EL (cell line): ENCODE results near the gene ETNPPL.

Experiments used
- DNase-seq: peaks from one replicate; pipeline ENCODE4 v3.0.0-alpha.2; 2016

Gene ETNPPL

DNA sequence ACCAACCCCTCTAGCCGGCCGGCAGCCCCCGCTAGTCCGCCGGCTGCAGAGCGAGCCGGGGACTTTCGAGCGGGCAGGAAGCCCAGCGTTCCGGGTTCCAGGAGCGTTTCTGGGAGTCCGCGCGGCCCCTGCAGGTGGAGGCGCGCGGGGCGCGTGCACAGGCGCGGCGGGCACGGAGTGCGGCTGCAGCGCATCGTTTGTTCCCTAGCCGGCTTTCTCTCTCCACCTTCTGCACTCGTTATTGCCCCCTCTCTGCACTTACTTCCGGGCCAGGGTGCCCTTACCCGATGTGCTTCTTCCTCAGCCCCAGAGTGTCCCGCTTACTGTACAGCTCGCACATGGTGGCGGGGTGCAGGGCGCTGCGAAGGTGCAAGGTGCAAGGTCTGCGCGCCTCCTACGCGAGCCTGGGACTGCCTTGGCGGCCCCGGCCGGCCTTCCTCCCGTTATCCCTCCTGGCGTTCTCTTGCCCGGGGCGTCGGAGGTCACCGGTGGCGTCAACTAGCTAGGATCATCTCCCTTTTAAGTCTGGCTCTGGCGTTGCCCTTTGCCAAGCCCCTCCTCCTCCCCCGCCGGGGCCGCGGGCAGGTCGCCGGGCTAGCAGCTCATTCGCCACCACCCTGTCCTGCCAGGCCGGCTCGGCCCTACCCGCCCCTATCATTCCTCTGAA, at the start of gene ETNPPL:
TSS of gene ETNPPL (minus strand) at position 495 of the 667 bp plus-strand sequence. CDS start at position 340, 155 bp downstream.
- DNase-seq, result peak; percentile 25

DNA sequence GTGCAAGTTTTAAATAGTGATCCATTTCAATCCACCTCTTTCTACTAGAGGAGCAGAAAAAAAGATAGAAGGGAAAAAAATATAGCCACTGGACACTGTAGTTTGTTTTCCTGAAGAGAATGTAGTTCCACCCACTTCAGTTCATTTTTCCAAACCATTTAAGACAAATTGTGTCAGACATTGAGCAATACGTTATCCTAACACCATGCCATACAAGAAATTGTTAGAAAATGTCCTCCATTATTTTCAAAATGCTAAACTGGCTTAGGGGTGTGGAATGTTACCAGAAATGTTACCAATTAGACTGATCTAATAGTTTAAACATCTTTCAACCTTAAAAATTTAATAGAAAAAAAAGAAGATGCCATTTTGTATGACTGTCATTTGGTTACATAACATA, 48.6 kb upstream of the ETNPPL start:
- DNase-seq, result no peak

DNA sequence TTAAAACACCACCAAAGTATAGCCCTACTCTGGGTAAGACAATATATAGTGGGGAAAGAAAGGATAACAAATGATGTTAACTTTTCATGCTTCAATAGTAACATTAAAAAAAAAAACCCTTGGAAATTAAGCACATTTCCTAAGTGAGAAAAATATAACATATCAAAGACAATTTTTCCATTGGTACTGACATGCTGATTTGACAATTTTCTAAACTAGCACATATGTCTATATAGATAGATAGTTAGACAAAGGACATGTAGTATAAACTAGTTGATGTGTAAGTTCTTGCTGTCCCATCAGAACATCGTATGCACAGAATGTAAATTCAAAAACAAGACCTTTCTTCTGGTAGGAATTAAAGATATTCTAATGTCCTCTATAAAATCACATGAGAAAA, 47.2 kb upstream of the ETNPPL start:
- DNase-seq, result no peak

DNA sequence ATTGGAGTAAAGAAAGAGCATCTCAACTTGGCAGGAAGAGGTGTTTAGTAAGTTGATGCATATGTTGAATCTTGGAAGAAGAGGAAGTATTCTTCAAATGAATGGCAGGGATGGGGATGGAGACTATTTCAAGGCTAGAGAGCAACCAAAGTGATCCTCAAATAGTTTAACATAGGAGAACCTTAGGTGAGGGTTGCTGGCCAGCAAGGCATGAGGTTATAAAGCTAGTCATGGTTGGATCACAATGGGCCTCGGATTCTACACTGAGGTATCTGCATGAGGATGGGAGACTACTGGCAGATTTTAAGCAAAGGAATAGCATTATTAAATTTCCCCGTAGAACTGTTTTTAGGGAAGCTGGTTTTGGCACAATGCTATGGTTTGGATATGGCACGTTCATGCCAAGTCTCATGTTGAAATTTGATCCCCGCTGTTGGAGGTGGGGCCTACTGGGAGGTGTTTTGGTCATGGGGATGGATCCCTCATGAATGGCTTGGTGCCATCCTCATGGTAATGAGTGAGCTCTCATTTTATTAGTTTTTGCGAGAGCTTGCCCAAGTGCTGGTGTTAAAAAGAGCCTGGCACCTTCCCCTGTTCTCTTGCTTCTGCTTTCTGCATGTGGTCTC, 41.9 kb upstream of the ETNPPL start:
- no peak for DNase-seq

DNA sequence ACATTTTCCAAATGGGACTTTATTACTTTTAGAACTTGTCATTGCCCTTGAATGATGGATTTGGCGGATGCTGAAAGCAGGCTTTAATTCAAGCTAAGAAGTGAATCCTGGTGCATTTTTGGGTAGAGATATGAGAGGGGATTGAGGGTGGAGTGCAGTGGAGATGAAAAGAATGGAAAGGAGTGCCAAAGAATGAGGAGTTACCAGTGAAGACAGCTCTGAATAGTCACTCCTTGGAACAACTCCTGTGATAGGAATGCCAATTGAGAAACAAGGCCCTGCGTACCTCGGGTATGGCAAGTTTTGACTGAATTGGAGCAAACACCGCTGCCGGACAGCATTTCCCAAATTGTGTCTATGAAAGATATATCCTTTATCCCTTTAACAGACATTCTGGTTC, 36.5 kb upstream of the ETNPPL start:
- DNase-seq, result no peak

DNA sequence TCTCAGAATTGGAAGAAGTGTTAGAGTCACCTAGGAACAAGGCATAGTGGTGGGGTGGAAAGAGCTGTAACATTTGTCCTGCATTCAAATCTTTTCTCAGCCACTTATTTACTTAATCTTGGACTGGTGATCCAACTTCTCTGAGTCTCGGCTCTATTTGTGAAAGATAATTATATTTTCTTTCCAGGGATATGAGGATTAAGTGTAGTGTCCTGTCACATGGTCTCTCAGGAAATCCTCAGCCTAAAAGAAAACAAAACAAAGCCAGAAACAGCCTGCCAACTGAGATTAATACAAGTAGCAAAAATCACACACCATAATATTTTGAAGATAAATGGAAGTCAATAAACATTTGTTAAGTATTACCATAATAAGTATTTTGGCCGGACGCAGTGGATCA, 33.3 kb upstream of the ETNPPL start:
- DNase-seq, result no peak

DNA sequence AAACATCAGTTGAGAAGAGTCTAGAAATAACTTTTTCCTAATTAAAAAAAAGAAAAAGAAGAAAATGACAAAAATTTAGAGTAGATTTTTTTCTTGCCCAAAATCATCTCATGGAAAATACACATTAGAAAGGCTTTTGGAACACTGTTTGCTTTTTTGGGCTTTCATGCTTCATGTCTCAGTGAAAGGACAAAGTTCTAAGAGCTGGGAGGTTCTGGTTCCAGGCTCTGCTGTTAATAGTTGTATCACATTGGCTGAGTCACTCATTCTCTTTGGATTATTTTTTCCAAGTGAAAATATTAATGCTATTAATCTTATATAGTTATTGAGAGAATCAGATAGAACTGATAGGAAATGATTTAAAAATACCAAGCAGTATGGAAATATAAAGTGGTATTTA, 32.9 kb upstream of the ETNPPL start:
- no peak for DNase-seq

DNA sequence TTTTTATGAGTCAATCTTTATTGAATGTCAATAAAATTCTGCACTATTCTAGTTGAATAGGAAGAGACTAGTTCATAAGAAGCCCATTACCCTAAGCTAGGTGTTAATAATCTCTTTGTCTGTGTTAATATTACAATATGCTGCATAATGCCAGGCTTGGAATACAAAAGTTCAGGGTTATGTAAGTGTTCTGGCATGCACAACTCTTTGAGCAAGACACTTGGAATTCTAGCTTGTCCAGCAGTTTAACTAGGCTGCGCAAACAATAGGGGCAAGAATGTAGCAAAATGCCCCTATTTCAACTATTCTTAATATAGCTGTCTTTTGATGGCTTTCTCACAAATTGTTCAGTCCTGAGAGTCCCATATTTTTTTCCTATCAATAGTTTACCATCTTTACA, 31.3 kb upstream of the ETNPPL start:
- peak; percentile 14 for DNase-seq

DNA sequence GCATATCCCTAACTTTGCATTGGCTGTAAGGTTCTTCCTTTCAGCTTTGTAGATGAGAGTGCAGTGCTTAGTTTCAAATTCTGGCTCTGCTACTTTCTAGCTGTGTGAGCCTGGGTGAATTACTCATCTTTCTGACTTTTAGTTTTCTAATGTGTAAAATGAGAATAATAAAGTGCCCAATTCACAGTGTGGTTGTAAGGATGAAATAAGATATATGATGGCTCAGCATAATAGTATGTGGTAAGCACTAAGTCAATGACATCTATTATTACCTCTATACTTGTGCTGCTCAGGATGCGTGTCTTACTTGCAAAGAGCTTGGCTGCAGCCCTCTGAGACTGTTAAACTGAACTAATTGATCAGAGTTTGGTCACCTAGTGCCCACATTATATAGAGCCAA, 30.6 kb upstream of the ETNPPL start:
- no peak for DNase-seq

DNA sequence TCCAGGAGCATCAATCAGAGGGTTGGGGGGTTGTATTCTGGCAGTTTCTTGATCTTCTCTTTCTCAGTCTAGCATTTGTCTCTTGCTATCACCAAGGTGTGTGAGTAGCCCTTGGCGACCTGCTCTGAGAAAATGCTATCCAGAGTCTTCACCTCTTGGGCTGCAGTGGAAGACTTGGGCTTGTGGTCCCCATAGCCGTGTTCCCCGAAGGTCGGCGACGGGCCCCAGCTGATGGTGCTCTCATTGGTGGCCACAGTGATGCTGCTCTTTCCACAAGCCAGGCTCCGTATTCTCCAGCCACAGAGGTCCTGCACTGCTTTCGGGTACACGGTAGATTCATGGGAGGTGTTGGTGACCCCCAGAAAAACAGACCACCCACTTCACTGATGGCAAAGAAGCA, 25.9 kb upstream of the ETNPPL start:
- DNase-seq, result no peak

DNA sequence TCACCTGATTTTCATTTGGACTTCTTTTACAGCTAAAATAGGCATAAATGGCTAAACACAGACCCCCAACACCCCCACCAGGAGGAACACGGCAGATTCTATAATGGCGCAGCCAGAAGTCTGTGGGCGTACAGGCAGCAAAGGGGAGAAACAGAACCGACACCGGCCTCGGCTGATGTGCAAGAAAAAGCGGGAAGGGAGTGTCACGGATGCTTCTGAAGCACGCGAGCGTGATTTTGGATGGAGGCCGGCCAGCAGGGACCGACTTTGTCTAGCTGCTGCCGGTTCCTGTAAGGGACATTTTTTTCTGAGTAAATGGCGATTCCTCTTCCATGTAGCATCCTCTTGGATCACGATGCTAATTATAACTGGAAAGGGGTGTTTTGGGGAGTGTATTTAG, 24.9 kb upstream of the ETNPPL start:
- DNase-seq, result no peak

DNA sequence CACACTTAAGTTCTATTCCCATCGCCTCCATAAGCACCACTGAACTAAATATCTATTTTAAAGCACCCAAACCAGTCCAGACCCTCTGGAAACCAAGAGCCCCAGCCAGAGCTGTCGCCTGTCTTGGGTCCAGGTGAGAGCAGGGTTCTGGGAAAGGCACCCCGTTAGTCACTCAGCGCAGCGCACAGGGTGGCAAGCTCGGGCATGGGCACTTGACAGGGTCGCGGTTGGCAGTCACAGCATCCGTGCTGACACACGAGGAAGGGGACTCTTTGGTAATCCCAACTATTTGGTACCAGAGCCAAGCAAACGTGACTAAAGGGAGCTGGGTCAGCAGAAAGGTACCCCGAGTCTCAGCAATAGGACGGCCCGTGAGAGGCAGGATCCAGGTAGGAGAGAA, 24.3 kb upstream of the ETNPPL start:
- DNase-seq, result no peak

DNA sequence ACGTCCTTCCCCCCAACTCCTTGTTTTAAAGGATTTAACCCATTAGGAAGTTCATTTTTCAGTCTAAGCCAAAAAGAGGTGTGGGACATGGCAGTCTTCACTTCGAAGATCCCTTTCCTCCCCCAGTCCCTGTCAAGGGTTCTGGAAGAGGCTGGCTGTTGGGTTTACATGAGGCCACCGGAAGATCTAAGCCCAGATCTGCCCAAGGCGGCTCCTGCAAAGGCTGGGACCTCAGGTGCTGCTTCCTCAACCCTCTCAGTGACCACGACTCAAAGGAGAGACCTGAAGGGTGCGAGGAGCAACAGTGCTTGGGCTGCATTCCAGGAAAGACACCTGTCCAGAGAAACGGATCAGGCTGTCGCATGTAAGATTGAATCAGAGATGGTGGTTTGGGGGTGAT, 23.5 kb upstream of the ETNPPL start:
- DNase-seq, result no peak

DNA sequence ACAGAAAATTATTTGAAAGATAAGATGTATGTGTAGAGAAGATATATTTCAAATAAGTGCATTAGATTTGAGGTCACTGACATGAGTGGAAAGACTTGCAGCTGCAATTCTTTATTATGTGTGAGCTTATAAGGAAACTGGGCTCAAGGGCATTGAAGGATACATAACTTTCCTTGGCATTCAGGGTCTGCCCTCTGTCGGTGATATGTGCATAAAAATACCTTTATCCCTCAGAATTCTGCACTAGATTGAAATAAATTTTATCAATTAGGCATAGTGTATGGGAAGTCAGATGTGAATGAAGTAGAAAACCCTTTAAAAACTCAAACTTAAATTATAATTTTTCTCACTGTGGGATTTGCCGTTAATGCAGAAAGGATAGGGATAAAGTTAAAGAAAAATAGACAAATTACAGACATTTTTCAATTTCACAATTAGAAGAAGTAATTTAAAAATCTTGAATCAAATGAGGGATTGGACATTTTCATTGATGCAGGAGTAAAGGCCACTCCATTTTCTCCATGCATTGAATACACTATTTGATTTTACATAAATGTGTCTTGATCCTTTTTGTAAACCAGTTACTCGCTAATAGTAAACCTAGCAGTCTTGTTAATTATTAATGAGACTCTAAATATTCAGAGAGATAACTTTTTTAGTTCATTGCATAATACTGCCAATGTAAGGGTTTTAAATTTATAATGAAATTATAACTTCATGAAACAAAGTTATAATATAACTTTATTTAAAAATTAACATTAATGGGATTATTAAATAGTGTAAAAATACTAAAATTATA, 21.0 kb upstream of the ETNPPL start:
- no peak for DNase-seq

DNA sequence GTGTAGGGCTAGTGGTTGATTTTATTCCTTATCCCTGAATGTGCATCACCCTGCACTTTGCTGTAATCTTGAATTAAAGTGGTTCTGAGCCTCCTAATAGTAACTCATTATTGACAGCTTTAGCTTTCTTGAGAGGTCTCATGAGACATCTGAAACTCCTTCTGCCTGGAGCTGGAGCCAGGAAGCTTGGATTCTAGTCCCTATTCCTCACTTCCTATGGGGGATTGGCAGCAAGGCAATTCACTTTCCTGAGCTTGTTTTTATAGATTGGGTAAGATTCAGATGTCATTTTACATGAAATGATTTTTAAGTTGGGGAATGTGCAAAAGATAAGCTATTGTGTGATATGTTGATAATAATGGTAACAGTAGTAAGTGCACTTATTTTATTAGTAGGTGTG, 17.1 kb upstream of the ETNPPL start:
- DNase-seq, result no peak

DNA sequence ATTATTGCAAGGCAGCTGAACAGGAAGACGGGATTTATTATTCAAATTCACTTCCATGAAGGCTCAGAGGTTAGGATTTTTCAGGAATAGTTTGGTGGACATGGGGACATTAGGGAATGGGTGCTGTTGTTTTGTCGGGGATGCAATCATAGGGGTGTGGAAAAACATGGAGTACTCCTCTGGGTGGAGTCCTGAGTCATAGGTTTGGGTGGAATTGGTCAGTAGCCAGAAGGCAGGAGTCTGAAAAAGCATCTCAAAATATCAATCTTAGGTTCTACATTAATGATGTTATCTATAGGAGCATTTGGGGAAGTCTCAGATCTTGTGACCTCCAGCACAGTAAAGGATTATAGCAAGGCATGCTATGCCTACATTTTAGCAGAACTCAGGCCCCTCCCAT, 14.5 kb upstream of the ETNPPL start:
- DNase-seq, result no peak

DNA sequence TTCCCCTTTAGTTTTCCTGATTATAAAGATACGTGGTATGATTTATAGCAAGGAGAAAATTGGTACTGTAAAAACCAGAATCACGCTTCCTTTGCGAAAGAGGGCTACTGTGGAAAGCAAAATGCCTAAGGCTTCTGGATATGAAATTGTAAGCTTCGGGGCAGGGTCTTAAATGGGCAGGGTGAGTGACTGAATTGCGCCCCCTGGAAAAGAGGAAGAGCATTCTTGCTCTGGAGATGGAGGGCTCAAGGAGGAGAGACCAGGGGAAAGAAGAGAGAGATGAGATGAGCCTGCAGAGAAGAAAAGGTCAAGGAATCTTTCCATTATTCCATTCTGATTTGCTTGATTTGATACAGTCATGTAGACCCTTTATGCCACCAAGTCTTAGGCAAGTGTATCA, 13.1 kb upstream of the ETNPPL start:
- no peak for DNase-seq

DNA sequence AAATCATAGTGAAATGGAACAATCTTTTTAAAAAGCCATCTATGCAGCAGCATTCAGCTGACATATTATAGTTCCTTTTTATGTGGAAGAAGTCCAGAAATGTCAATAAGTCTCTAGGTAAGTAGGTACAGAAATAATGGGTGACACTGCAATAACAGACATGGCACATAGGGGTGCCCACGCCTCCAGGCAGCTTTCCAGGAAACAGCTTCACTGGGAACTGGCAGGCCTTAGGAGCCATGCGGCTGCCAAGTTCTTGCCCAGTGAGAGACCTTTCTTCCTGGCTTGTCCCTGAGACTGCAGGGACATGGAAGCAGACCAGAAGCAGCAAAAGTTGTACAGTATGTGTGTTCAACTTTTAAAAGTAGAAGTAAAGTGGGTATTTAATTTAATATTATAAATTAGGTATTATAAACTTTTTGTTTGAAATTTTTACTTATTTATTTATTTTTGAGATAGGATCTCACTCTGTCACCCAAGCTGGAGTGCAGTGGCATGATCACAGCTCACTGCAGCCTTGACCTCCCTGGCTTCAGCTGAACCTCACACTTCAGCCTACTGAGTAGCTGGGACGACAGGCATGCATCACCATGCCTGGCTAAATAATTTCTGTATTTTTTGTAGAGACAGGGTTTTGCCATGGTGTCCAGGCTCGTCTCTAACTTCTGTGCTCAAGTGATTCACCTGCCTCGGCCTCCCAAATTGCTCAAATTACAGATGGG, 12.1 kb upstream of the ETNPPL start:
- no peak for DNase-seq

DNA sequence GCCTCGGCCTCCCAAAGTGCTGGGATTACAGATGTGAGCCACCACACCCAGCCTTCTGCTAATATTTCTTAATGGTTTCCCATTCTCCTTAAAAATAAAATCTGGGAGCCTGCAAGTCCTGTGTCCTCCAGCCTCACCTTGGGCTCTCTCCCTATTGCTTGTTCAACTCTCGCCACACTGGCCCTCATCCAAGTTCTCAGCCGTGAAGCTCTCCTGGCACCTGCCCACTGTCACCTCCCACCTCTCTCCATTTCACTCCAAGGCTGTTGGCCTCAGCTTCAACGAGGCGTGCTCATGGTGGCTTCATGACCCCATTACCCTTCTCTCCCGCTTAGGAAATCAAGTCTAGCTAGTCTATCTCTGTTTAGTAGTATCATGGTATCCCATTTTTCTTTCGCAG, 9.5 kb upstream of the ETNPPL start:
- DNase-seq, result no peak

DNA sequence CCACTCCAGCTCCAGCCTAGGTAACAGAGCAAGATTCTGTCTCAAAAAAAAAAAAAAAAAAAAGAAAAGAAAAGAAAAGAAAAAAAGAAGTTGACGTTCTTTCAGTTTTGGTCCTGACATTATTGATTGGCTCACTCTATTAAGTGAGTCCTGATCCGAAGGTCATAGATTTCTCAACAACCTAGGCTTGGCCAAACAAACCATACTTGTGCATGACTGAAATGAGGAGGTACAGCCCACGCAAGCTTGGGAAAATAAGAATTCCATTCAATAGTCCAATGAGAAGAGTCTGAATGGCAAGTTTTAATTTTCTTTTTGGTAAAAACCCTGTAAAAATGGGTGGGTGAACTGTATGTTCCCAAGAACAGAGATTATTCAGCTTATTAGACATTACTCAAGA, 3.2 kb upstream of the ETNPPL start:
- DNase-seq, result no peak

DNA sequence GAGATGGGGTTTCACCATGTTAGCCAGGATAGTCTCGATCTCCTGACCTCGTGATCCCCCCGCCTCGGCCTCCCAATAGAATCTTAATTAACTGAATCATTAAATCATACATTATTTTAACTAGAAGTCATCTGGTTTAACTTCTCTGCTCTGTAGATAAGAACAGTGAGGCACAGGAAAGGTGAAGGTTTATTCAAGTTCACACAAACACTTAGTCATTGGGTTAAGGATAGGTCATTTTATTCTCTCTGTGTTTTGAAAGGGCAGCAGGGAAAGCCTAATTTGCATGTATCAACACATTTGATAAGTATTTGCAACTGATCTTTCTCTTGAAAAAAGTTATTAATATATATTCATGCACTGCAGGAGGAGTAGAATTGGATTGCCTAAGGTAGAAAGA, 1.1 kb upstream of the ETNPPL start:
- no peak for DNase-seq

DNA sequence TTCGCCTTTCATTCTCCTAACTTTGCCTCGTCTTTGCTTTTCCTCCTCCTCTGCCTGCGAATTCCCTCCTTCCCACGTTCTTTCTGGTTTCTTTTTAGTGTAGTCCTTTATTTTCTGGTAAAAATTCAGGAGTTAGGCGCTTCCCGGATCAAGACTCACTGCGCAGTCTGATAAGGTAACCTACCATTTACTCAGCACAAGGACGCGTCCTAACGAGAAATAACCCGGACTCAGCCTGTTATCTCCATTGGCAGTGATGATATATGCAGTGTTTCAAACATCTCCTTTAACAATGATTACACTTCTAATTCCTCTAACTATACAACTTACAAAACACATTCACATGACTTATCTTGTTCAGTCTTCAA, 357 bp upstream of the ETNPPL start:
- no peak for DNase-seq

DNA sequence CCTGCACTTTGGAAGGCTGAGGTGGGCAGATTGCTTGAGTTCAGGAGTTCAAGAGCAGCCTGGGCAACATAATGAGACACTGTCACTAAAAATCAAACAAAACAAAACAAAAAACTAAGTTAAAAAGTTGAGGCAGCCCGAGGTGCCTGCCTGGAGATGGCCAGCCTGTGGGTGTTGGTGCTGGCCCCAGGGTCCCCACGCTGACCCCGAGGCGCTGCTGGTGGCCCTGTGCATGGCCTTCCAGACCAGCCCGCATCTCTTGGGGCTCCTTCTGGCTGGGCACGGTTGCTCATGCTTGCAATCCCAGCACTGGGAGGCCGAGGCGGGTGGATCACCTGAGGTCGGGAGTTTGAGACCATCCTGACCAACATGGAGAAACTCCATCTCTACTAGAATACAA, 4.4 kb downstream of the ETNPPL start:
- DNase-seq, result no peak

DNA sequence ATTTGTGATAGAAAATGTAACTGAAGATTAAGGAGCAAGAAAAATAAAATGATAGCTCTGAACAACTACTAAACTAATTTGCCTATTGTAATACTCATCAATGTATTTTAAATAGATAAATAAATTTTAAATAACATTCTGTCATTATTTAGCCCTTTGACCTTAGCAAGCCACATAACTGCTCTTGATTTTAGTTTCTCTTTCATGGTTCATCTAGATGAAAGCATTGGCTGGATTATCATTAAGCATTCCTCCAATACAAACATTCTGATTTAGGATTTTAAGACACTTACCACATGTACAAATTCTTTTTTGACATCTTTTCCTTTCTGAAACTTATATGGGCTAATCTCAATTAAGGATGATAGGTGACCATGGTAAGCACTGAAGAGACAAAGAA, 8.5 kb downstream of the ETNPPL start:
- no peak for DNase-seq
